ENCODE data around the gene WDR17. TPM values are rescaled to one million over a fixed set of nuclear protein-coding genes. Genes with fewer than 3 reads are reported as not detected.

The WDR17 gene
- polyA plus RNA-seq, 1 donor from 2014 or later, result 1.3 TPM

DNA sequence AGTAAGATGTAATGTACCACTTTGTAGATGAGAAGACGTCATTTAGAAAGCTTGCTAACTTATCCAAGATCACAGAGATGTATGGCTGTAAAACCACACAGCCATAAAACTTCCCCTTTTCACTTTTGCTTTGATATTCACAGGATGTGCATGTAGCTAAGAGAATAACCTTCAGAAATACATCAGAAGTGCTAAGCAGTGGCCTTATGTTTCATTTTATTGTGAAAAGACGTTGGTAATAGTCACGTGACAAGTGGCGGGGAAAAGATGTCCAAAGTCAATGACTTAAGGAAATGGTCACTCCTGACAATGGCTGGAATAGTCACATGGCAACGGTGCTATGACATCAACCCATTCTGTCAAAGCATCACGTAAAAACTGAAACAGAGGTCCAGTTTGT, 12.9 kb upstream of the WDR17 start:
- peaks cover 7 to 14% (median 8%) of the 10 kb centered on the region in 3 donors for H3K4me1 Mint-ChIP-seq
- peak overlapping the region in 3 of 4 donors; percentile 15 to 52 (median 25) for H3K4me3 Mint-ChIP-seq
- H3K27me3 Mint-ChIP-seq, result no peaks in the 10 kb centered on the region
- no peaks in the 10 kb centered on the region for H3K9me3 Mint-ChIP-seq
- H3K36me3 Mint-ChIP-seq, result no peaks in the 10 kb centered on the region
- peak overlapping the region in 1 of 3 donors; percentile 0 for H3K27ac Mint-ChIP-seq

DNA sequence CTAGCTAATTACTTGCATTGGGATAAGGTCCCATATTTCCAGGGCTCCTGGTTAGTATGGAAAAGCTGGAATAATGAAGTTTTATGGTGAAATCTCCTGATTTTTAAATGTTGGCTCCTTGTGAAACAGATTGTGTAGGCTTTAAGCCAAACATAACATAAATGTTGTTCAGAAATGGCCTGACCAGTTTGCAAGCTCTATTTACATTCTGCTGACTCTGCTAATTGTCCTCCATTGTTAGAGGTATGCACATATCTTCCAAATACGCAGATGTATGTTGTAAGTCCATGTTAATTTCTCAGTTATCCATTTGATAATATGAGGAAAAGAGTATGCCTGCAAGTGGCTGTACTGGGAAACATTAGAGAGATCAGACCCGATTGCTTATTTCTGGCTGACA, 11.9 kb upstream of the WDR17 start:
- no peak overlapping the region for H3K27ac Mint-ChIP-seq
- peaks cover 7 to 14% (median 8%) of the 10 kb centered on the region in 3 donors for H3K4me1 Mint-ChIP-seq
- H3K27me3 Mint-ChIP-seq, result no peaks in the 10 kb centered on the region
- H3K9me3 Mint-ChIP-seq, result no peaks in the 10 kb centered on the region
- no peaks in the 10 kb centered on the region for H3K36me3 Mint-ChIP-seq
- H3K4me3 Mint-ChIP-seq, result no peak overlapping the region

DNA sequence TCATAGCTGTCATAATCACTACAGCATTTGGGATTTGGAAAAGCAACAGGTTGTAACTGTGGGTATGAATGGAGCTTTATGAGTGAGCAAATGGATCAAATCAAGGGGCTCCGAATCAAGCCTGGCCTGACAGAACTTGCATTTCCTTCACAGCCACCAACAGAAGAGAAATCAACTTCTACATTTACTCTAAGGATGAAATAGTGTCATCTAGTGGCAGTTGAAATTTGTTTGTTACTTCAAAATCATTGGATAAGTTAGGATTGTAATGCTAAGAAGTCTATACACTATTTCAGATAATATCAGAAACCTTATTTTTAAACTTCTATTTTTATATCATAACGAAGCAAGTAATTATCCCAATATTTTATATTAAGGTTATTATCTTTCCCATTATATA, 10.7 kb upstream of the WDR17 start:
- Mint-ChIP-seq H3K4me3 (no peak overlapping the region), H3K27ac (no peak overlapping the region), H3K27me3 (no peaks in the 10 kb centered on the region), H3K36me3 (no peaks in the 10 kb centered on the region), H3K9me3 (no peaks in the 10 kb centered on the region), H3K4me1 (peaks cover 7 to 14% (median 8%) of the 10 kb centered on the region in 3 donors)

DNA sequence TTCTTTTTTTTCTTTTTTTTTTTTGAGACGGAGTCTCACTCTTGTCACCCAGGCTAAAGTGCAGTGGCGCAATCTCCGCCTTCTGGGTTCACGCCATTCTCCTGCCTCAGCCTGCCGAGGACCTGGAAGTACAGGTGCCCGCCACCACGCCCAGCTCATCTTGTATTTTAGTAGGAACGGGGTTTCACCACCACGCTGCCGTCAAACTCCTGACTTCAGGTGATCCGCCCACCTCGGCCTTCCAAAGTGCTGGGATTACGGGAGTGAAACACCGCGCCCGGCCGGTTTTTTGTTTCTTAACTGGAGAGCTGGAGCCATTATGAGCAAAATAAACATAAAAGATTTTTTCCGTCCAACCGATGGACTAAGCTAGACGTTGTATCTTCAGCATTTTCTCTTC, 1.9 kb upstream of the WDR17 start:
- H3K27ac Mint-ChIP-seq, result no peak overlapping the region
- H3K9me3 Mint-ChIP-seq, result no peaks in the 10 kb centered on the region
- H3K36me3 Mint-ChIP-seq, result no peaks in the 10 kb centered on the region
- peaks cover 4 to 11% (median 10%) of the 10 kb centered on the region in 3 donors for H3K4me1 Mint-ChIP-seq
- H3K27me3 Mint-ChIP-seq, result no peaks in the 10 kb centered on the region
- H3K4me3 Mint-ChIP-seq, result peak overlapping the region in 1 of 4 donors; percentile 39

DNA sequence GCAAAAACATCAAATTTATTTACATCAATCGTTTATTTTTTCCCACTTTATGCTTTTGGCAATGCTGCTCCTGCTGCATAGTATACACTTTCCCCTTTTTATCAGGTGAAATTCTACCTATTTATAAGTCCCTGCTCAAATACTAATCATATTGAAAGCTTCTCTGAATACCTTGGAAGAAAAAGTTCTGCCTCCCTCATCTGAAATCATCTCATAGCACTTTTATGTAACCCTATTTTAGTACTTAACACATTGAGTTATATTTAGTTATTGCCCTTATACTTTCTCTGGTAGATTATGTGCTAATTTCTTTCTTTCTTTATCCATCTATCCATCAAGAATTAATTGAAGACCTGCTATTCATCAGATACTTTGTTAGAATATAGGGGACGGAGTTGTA, 1.1 kb upstream of the WDR17 start:
- Mint-ChIP-seq H3K4me3 (peak overlapping the region in 1 of 4 donors; percentile 80), H3K9me3 (no peaks in the 10 kb centered on the region), H3K36me3 (no peaks in the 10 kb centered on the region), H3K4me1 (peaks cover 4 to 11% (median 10%) of the 10 kb centered on the region in 3 donors), H3K27me3 (no peaks in the 10 kb centered on the region), H3K27ac (no peak overlapping the region)

DNA sequence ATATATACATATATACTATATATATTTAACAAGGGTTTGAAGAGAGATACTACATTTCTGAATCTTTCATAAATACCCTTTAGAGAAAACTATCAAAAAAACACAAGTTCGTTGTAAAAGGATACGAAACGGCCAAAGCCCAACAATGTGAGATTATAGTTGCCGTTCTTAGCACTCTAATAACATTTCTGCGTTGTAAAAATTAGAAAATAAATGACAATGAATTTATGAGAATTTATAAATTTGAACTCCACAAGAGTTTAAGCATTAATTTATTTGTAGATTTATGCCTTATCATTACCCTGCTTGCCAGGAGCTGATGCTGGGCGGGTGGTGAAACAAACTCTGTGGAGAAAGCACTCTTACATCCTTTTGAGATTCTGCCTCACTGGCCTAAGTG, 1.1 kb downstream of the WDR17 start:
- no peaks in the 10 kb centered on the region for H3K36me3 Mint-ChIP-seq
- H3K27ac Mint-ChIP-seq, result no peak overlapping the region
- no peaks in the 10 kb centered on the region for H3K9me3 Mint-ChIP-seq
- no peak overlapping the region for H3K4me3 Mint-ChIP-seq
- H3K4me1 Mint-ChIP-seq, result peaks cover 4 to 11% (median 10%) of the 10 kb centered on the region in 3 donors
- no peaks in the 10 kb centered on the region for H3K27me3 Mint-ChIP-seq

DNA sequence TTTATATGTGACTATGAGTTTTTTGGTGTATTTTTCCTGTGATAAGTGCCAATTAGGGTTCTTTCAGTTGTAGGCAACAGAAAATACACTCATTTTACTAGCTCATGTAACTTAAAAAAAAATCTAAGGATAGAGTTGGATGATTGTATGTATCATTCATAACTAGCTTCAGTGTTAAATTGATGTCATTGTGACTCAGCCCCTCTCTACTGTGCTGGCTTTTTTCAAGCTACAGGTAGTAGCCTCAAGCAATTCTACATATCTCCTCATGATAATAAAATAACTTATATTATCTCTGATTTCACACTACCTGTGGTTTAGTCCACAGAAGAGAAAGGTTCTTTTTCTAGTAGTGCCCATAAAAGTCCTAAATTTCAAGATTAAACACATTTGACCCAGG, 11.9 kb downstream of the WDR17 start:
- Mint-ChIP-seq H3K9me3 (no peaks in the 10 kb centered on the region), H3K36me3 (no peaks in the 10 kb centered on the region), H3K27ac (no peak overlapping the region), H3K27me3 (no peaks in the 10 kb centered on the region), H3K4me1 (no peaks in the 10 kb centered on the region), H3K4me3 (no peak overlapping the region)

DNA sequence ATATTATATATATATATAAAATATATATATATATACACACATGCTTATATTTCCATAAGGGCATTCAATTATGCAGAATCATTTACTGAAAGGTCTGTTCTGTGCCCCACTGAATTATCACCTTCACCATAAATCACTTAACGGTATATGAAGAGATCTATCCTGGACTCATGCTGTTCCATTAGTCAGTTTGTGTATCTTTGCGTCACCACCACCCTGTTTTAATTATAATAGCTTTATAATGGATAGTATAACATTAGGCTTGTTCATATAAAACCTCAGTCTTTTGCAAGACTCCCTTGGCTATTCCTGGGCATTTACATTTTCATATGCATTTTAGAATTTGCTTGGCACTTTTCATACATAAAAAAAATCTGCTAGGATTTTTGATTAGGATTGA, 19.1 kb downstream of the WDR17 start:
- H3K27me3 Mint-ChIP-seq, result no peaks in the 10 kb centered on the region
- peaks cover 4 to 10% (median 9%) of the 10 kb centered on the region in 3 donors for H3K4me1 Mint-ChIP-seq
- H3K4me3 Mint-ChIP-seq, result no peak overlapping the region
- H3K36me3 Mint-ChIP-seq, result no peaks in the 10 kb centered on the region
- no peaks in the 10 kb centered on the region for H3K9me3 Mint-ChIP-seq
- no peak overlapping the region for H3K27ac Mint-ChIP-seq

DNA sequence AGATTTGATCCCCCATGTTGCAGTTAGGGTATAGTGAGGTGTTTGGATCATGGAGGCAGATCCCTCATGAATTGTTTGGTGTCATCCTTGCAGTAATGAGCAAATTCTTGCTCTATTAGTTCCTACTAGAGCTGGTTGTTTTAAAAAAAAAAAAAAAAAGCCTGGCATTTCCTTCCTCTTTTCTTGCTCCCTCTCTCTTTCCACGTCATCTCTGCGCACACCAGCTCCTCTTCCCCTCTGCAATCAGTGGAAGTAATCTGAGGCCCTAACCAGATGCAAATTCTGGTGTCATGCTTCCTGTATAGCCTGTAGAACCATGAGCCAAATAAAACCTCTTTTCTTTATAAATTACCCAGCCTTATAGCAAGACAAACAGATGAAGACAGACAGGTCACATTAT, 24.5 kb downstream of the WDR17 start:
- H3K9me3 Mint-ChIP-seq, result peaks cover 2 to 14% (median 3%) of the 10 kb centered on the region in 3 donors
- no peaks in the 10 kb centered on the region for H3K27me3 Mint-ChIP-seq
- H3K27ac Mint-ChIP-seq, result peak overlapping the region in 2 of 3 donors; percentile 61 to 68
- peak overlapping the region in 3 of 4 donors; percentile 36 to 61 (median 51) for H3K4me3 Mint-ChIP-seq
- peaks cover 9 to 16% (median 16%) of the 10 kb centered on the region in 3 donors for H3K4me1 Mint-ChIP-seq
- H3K36me3 Mint-ChIP-seq, result no peaks in the 10 kb centered on the region

DNA sequence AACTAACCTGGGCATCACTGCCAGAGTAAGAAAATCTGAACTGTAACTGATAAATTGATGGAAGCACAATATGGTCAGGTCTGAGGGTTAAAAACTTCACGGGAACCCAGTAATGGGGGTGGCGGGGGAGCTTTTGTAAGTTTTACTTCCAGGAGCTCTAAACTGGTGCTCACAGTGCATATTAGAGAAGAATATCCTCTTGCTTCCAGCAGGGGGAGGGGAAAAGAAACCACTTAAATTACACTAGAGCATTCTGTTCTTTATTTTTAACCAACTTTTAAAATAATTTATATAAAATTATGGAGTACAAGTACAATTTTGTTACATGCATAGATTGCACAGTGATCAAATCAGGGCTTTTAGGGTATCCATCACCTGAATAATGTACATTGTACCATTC, 33.7 kb downstream of the WDR17 start:
- peaks cover 0 to 2% (median 0%) of the 10 kb centered on the region in 3 donors for H3K4me1 Mint-ChIP-seq
- H3K4me3 Mint-ChIP-seq, result no peak overlapping the region

DNA sequence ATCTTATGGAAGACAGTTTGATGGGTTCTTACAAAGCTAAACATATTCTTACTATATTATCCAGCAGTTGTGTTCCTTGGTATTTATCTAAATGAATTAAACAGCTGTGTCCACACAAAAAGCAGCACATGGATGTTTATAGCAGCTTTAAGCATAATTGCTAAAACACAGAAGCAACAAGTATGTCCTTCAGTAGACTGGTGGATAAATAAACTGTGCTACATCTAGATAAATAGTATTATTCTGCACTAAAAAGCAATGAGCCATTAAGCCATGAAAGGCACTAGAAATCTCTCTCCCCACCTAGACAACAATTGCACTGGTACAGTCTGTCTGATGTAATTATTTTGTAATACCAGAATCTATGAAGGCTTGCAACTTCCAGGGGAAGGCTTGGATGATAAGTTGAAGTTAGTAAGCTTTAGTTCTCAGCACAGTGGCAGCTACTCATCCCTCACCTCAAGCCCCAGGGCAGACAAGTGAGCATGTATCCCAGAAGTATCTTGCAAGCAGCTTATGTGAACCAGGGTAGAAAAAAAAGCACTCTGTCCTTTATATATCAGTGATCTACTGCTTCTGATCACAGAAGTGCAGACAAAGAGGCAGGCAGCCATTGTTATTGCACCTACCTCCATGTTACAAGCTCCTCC, 36.9 kb downstream of the WDR17 start:
- Mint-ChIP-seq H3K4me1 (peaks cover 0 to 2% (median 0%) of the 10 kb centered on the region in 3 donors), H3K4me3 (no peak overlapping the region), H3K36me3 (peaks cover 15% of the 10 kb centered on the region), H3K27me3 (peaks cover 1% of the 10 kb centered on the region), H3K27ac (no peak overlapping the region), H3K9me3 (peaks cover 0 to 24% (median 0%) of the 10 kb centered on the region in 3 donors)

More for the DNA sequence above, 33.7 kb downstream of the WDR17 start:
- Mint-ChIP-seq H3K36me3 (peaks cover 13% of the 10 kb centered on the region), H3K27ac (no peak overlapping the region), H3K9me3 (peaks cover 0 to 24% (median 0%) of the 10 kb centered on the region in 3 donors), H3K27me3 (peaks cover 1% of the 10 kb centered on the region)

DNA sequence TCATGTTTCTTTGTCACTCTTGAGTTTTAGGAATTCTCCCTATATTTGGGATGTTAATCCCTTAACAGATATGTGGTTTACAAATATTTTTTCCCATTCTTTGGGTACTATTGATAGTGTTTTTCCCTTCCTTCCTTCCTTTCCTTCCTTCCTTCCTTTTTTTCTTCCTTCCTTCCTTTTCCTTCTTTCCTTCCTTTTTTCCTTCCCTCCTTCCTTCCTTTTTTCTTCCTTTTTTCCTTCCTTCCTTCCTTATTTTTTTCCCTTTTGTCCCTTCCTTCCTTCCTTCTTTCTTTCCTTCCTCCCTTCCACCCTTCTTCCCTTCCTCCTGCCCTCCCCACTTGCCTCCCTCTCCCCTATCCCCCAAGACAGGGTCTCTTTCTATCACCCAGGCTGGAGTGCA, 42.1 kb downstream of the WDR17 start:
- peaks cover 7% of the 10 kb centered on the region for H3K36me3 Mint-ChIP-seq
- H3K9me3 Mint-ChIP-seq, result peaks cover 0 to 12% (median 0%) of the 10 kb centered on the region in 3 donors
- no peak overlapping the region for H3K27ac Mint-ChIP-seq
- H3K4me1 Mint-ChIP-seq, result no peaks in the 10 kb centered on the region
- no peak overlapping the region for H3K4me3 Mint-ChIP-seq
- no peaks in the 10 kb centered on the region for H3K27me3 Mint-ChIP-seq

DNA sequence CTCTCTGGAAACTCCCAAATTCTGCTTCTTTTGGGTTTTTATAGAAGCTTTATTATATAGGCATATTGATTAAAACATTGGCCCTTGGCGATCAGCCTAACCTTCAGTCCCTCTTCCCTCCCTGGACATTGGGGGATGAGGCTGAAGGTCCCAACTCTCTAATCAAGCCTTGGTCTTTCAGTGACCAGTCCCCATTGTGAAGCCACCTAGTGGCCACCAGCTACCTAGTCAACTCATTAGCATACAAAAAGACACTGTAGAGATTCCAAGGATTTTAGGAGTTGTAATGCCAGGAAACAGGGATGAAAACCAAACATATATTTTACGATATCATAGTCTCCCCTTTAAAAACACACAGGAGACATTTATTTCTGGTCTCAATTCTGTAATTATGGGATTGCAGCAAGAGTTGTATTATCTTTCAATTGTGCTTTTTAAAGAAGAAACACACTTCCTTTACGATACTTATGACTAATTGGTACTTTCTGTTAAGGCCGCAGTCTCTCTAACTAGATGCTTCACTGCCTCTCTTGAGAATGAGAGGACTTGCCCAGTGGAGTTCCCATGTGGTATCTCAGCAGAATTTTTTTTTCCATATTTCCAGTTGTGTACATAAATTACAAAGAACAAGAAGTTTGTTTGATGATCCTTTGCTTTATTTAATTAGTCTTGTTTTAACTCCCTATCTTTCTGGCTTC, 58.2 kb downstream of the WDR17 start:
- H3K4me3 Mint-ChIP-seq, result peak overlapping the region in 1 of 4 donors; percentile 61
- no peaks in the 10 kb centered on the region for H3K27me3 Mint-ChIP-seq
- H3K9me3 Mint-ChIP-seq, result no peaks in the 10 kb centered on the region
- H3K36me3 Mint-ChIP-seq, result peaks cover 3% of the 10 kb centered on the region
- H3K27ac Mint-ChIP-seq, result peak overlapping the region in 1 of 3 donors; percentile 24
- H3K4me1 Mint-ChIP-seq, result peaks cover 7 to 8% (median 8%) of the 10 kb centered on the region in 3 donors

DNA sequence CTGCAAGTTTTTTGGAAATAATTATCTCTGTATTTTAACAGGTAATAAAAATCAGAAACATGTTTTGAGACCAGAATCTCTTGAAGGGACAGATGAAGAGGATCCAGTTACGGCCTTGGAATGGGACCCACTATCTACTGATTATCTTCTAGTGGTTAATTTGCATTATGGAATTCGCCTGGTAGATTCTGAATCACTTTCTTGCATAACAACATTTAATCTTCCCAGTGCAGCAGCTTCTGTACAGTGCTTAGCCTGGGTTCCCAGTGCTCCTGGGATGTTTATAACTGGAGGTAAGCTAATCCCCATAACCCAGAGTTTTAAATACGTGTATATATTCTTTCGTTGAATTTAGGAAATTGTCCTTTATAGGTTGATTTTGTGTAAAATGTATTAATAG, 59.4 kb downstream of the WDR17 start:
- peak overlapping the region in 1 of 3 donors; percentile 65 for H3K27ac Mint-ChIP-seq
- peaks cover 7 to 8% (median 8%) of the 10 kb centered on the region in 3 donors for H3K4me1 Mint-ChIP-seq
- H3K27me3 Mint-ChIP-seq, result no peaks in the 10 kb centered on the region
- H3K36me3 Mint-ChIP-seq, result peaks cover 3% of the 10 kb centered on the region
- H3K4me3 Mint-ChIP-seq, result no peak overlapping the region
- no peaks in the 10 kb centered on the region for H3K9me3 Mint-ChIP-seq

DNA sequence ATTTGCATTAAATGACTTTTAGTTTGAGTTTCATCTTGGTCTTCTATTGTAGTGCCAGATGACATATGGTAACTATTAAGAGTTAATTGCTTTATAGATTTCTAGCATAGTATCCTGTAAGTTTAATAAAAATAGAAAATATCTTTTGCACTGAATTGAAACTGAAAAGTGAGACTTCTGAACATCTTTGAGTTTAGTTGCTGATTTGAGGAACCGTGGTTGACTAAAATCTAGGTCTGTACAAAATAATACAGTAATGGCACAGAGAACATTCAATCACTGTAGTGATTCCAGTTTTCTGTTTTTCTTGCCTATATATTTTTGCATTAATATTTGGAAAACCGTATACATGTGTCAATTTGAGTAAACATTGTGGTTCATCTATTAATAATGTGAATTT, 69.0 kb downstream of the WDR17 start:
- Mint-ChIP-seq H3K9me3 (no peaks in the 10 kb centered on the region), H3K27me3 (no peaks in the 10 kb centered on the region), H3K4me3 (no peak overlapping the region), H3K27ac (no peak overlapping the region), H3K4me1 (no peaks in the 10 kb centered on the region), H3K36me3 (no peaks in the 10 kb centered on the region)

DNA sequence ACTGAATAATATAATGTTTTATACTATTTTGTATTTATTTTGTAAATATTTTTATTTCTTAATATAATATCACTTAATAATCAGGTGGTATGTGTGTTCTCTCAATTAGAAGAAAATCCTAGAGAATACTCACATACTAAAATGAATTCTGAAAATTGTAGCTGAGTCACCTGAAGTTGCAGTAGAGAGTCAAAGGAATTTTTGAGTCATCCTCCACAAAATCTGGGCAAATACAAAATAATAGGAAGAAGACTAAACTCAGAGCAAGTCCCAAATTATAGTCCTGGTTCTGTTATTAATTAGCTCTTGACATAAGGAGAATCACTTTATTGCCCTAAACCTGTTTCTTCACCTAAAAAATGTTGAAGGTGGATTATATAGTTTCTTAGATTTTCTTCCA, 72.0 kb downstream of the WDR17 start:
- no peak overlapping the region for H3K4me3 Mint-ChIP-seq
- no peaks in the 10 kb centered on the region for H3K4me1 Mint-ChIP-seq
- no peaks in the 10 kb centered on the region for H3K27me3 Mint-ChIP-seq
- no peak overlapping the region for H3K27ac Mint-ChIP-seq
- H3K36me3 Mint-ChIP-seq, result peaks cover 2% of the 10 kb centered on the region
- no peaks in the 10 kb centered on the region for H3K9me3 Mint-ChIP-seq
